Mesothelial cell of epicardium (in vitro differentiated cells): ENCODE results near the gene SLC30A10. TPM values are rescaled to one million over a fixed set of nuclear protein-coding genes. Genes with fewer than 3 reads are reported as not detected.
A peak's percentile ranks its signal among the peaks of the same experiment; 100 is the strongest.

Experiments used
- DNase-seq, 2 experiments: peaks; one replicate each; pipeline ENCODE4 v3.0.0; 2021; ENCODE audit warnings: low spot score in 2 of 2; ENCODE audit not compliant: unreplicated experiment in 2 of 2
- H3K27ac Mint-ChIP-seq: 2 replicates; pipeline ENCODE4 v1.8.0; 2021; ENCODE audit warnings: mixed read lengths
- H3K27me3 Mint-ChIP-seq: 2 replicates; pipeline ENCODE4 v1.8.0; 2021; ENCODE audit warnings: low read depth, mixed read lengths
- H3K36me3 Mint-ChIP-seq: 2 replicates; pipeline ENCODE4 v1.8.0; 2021; ENCODE audit warnings: mixed read lengths
- H3K4me1 Mint-ChIP-seq: 2 replicates; pipeline ENCODE4 v1.8.0; 2021; ENCODE audit warnings: mixed read lengths
- H3K4me3 Mint-ChIP-seq: 2 replicates; pipeline ENCODE4 v1.8.0; 2021; ENCODE audit warnings: mild to moderate bottlenecking, moderate library complexity, mixed read lengths
- H3K9me3 Mint-ChIP-seq: 2 replicates; pipeline ENCODE4 v1.8.0; 2021; ENCODE audit warnings: mixed read lengths
- CTCF ChIP-seq: fragments of 200-600 bp; sonication (generic); IDR thresholded peaks from one replicate; pipeline ENCODE4 v1.5.0; 2021; ENCODE audit warnings: antibody characterized with exemption; ENCODE audit not compliant: unreplicated experiment
- total RNA-seq: library from RNA; stranded (reverse); gene quantifications from 3 replicates; pipeline ENCODE4 v1.2.1, GENCODE V29; 2021

The SLC30A10 gene
- 0.90 to 1.6 TPM (median 1.1 TPM) in 3 replicates for total RNA-seq

- Mint-ChIP-seq H3K27me3 (peaks cover 47% of the 10 kb centered on the region), H3K27ac (no peak within 1 kb of the TSS), H3K9me3 (no peaks in the 10 kb centered on the region), H3K4me1 (peaks cover 11% of the 10 kb centered on the region), H3K4me3 (peak within 1 kb of the TSS; percentile 82), H3K36me3 (no peaks in the 10 kb centered on the region)
- peak; percentile 29 to 54 for DNase-seq
- no peak for TF ChIP-seq CTCF
Measured at GRCh38 chr1:219927956-219928790, at the start of gene SLC30A10. Gene SLC30A10, minus strand, starts transcription at chr1:219928557. Its CDS starts 117 bp downstream, at chr1:219928440.

- Mint-ChIP-seq H3K36me3 (peaks cover 17% of the 10 kb centered on the region), H3K27me3 (no peaks in the 10 kb centered on the region), H3K4me3 (no peak overlapping the region), H3K4me1 (peaks cover 11% of the 10 kb centered on the region), H3K27ac (peak overlapping the region; percentile 47), H3K9me3 (no peaks in the 10 kb centered on the region)
- no peak for TF ChIP-seq CTCF
- DNase-seq = no peak
Measured at GRCh38 chr1:219973213-219973612, 44.9 kb upstream of the SLC30A10 start.

GRCh38 chr1:219967361-219967760 is 39.0 kb upstream of the SLC30A10 start:
- Mint-ChIP-seq H3K9me3 (peaks cover 4% of the 10 kb centered on the region), H3K36me3 (peaks cover 17% of the 10 kb centered on the region), H3K4me3 (no peak overlapping the region), H3K27ac (no peak overlapping the region), H3K27me3 (peaks cover 7% of the 10 kb centered on the region), H3K4me1 (peaks cover 4% of the 10 kb centered on the region)
- DNase-seq = no peak
- TF ChIP-seq CTCF = no peak

GRCh38 chr1:219966071-219966349 is 37.7 kb upstream of the SLC30A10 start:
- Mint-ChIP-seq H3K4me1 (peaks cover 4% of the 10 kb centered on the region), H3K27ac (no peak overlapping the region), H3K36me3 (peaks cover 17% of the 10 kb centered on the region), H3K9me3 (peaks cover 4% of the 10 kb centered on the region), H3K4me3 (no peak overlapping the region), H3K27me3 (peaks cover 9% of the 10 kb centered on the region)
- TF ChIP-seq CTCF = no peak
- no peak for DNase-seq

GRCh38 chr1:219965285-219966070 is 37.1 kb upstream of the SLC30A10 start:
- no peak for DNase-seq
- peaks cover 9% of the 10 kb centered on the region for H3K27me3 Mint-ChIP-seq
- H3K4me3 Mint-ChIP-seq = no peak overlapping the region
- H3K27ac Mint-ChIP-seq = no peak overlapping the region
- TF ChIP-seq CTCF = no peak
- H3K4me1 Mint-ChIP-seq = peaks cover 4% of the 10 kb centered on the region
- peaks cover 4% of the 10 kb centered on the region for H3K9me3 Mint-ChIP-seq
- H3K36me3 Mint-ChIP-seq = peaks cover 17% of the 10 kb centered on the region
